Esophagus squamous epithelium (tissue), 4 donors: ENCODE measurements around the gene NMT1.

Source experiments
- POLR2A ChIP-seq, 4 donors: fragments of 450-650 bp; IDR thresholded peaks; one replicate each; pipeline ENCODE4 v1.6.1; 2017; ENCODE audit warnings: antibody characterized with exemption in 4 of 4, mild to moderate bottlenecking in 4 of 4, moderate library complexity in 3 of 4
- TF ChIP-seq, protein P1 (sequence below), 6 experiments: fragments of 450-650 bp in 4 of 6; fragments of 200-600 bp in 2 of 6; sonication (generic) in 2 of 6; IDR thresholded peaks; one replicate each; pipeline ENCODE4 v1.5.1; 2016 to 2019; ENCODE audit warnings: antibody characterized with exemption in 6 of 6, mild to moderate bottlenecking in 4 of 6, moderate library complexity in 4 of 6

- TF ChIP-seq, protein P1, sequence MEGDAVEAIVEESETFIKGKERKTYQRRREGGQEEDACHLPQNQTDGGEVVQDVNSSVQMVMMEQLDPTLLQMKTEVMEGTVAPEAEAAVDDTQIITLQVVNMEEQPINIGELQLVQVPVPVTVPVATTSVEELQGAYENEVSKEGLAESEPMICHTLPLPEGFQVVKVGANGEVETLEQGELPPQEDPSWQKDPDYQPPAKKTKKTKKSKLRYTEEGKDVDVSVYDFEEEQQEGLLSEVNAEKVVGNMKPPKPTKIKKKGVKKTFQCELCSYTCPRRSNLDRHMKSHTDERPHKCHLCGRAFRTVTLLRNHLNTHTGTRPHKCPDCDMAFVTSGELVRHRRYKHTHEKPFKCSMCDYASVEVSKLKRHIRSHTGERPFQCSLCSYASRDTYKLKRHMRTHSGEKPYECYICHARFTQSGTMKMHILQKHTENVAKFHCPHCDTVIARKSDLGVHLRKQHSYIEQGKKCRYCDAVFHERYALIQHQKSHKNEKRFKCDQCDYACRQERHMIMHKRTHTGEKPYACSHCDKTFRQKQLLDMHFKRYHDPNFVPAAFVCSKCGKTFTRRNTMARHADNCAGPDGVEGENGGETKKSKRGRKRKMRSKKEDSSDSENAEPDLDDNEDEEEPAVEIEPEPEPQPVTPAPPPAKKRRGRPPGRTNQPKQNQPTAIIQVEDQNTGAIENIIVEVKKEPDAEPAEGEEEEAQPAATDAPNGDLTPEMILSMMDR (IDR thresholded peaks at IDR 0.05): no peak
- no peak for TF ChIP-seq POLR2A (IDR thresholded peaks at IDR 0.05)
Measured at GRCh38 chr17:45135978-45136791, 75.1 kb downstream of the NMT1 start.
